DND-41 (cell line): ENCODE data around the gene SNAPIN.

Source experiments
- ATAC-seq: fragments of 200-7000 bp; cut with Tn5 transposase; 3 replicates; pipeline ENCODE4 v1.9.1; 2021; ENCODE audit warnings: low read depth; ENCODE audit not compliant: insufficient read depth
- DNase-seq: peaks from one replicate; pipeline ENCODE4 v3.0.0-alpha.2; 2020
- H2AFZ ChIP-seq: 2 replicates; pipeline ENCODE4 v1.6.0; 2012; ENCODE audit warnings: low read depth, low read length
- H3K27ac ChIP-seq: 2 replicates; pipeline ENCODE4 v1.5.1; 2012; ENCODE audit warnings: low read length, inconsistent platforms
- H3K27me3 ChIP-seq: fragments of 200-600 bp; sonication (generic); 2 replicates; pipeline ENCODE4 v1.6.0; 2012; ENCODE audit warnings: low read length, mild to moderate bottlenecking, inconsistent platforms; ENCODE audit not compliant: insufficient read depth, poor library complexity
- H3K36me3 ChIP-seq: 2 replicates; pipeline ENCODE4 v1.5.1; 2012; ENCODE audit warnings: low read length, inconsistent platforms; ENCODE audit not compliant: insufficient read depth
- H3K4me1 ChIP-seq: 2 replicates; pipeline ENCODE4 v1.5.1; 2012; ENCODE audit warnings: mild to moderate bottlenecking, low read length; ENCODE audit not compliant: insufficient read depth
- H3K4me2 ChIP-seq: 2 replicates; pipeline ENCODE4 v1.6.0; 2012; ENCODE audit warnings: mild to moderate bottlenecking, moderate library complexity, low read length, inconsistent platforms; ENCODE audit not compliant: insufficient read depth
- H3K4me3 ChIP-seq, 2 experiments: fragments of 200-600 bp in 1 of 2; shearing (Covaris generic) in 1 of 2; 2 replicates each; pipeline ENCODE4 v1.5.1; 2012 to 2016; ENCODE audit warnings: inconsistent platforms in 2 of 2, low read length in 2 of 2, mild to moderate bottlenecking in 2 of 2, low read depth in 1 of 2, moderate library complexity in 1 of 2
- H3K79me2 ChIP-seq: 2 replicates; pipeline ENCODE4 v1.6.0; 2012; ENCODE audit warnings: low read length, inconsistent platforms; ENCODE audit not compliant: insufficient read depth
- H3K9ac ChIP-seq: 2 replicates; pipeline ENCODE4 v1.6.0; 2012; ENCODE audit warnings: low read depth, mild to moderate bottlenecking, inconsistent platforms, low read length, moderate library complexity
- H3K9me3 ChIP-seq: 2 replicates; pipeline ENCODE4 v1.5.1; 2012; ENCODE audit warnings: low read length, moderate library complexity, mild to moderate bottlenecking, inconsistent platforms; ENCODE audit not compliant: insufficient read depth, severe bottlenecking
- H4K20me1 ChIP-seq: 2 replicates; pipeline ENCODE4 v1.6.0; 2012; ENCODE audit warnings: low read length; ENCODE audit not compliant: insufficient read depth
- EZH2 ChIP-seq: IDR thresholded peaks from 3 replicates; pipeline ENCODE4 v1.6.1; 2012; ENCODE audit warnings: borderline replicate concordance, low read depth, mild to moderate bottlenecking, moderate library complexity, low read length, inconsistent platforms; ENCODE audit not compliant: severe bottlenecking
- TF ChIP-seq, protein P1 (sequence below): IDR thresholded peaks from 2 replicates; pipeline ENCODE4 v1.5.1; 2012; ENCODE audit warnings: borderline replicate concordance, low read length, moderate library complexity, mild to moderate bottlenecking; ENCODE audit not compliant: poor library complexity, severe bottlenecking; ENCODE audit errors: extremely low read depth

SNAPIN gene

DNA sequence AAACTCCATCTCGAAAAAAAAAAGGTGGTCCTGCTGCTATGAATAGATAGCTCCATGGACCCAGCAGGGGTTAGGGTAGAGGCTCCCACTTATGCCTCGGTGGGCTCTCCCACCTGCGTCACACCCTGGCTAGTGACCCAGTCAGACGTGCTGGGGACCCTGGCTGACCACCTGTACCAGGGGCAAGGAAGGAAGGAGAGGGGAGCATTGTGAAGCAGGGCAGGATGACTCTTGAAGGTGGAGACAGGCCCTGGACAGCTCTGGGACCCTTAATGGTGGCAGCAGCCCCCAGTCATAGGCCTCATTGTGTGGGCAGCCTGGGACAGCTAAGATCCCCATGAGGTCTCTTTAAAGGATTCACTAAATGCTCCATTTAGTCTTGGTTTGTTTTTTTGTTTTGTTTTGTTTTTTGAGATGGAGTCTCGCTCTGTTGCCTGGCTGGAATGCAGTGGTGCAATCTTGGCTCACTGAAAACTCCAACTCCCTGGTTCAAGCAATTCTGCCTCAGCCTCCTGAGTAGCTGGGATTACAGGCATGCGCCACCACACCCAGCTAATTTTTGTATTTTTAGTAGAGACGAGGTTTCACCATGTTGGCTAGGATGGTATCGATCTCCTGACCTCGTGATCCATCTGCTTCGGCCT, 10.4 kb upstream of the SNAPIN start:
- no peaks in the 10 kb centered on the region for H3K4me1 ChIP-seq
- no peak overlapping the region for H3K4me3 ChIP-seq
- no peaks in the 10 kb centered on the region for H3K27me3 ChIP-seq
- H3K36me3 ChIP-seq, result peaks cover 44% of the 10 kb centered on the region
- TF ChIP-seq, protein P1, sequence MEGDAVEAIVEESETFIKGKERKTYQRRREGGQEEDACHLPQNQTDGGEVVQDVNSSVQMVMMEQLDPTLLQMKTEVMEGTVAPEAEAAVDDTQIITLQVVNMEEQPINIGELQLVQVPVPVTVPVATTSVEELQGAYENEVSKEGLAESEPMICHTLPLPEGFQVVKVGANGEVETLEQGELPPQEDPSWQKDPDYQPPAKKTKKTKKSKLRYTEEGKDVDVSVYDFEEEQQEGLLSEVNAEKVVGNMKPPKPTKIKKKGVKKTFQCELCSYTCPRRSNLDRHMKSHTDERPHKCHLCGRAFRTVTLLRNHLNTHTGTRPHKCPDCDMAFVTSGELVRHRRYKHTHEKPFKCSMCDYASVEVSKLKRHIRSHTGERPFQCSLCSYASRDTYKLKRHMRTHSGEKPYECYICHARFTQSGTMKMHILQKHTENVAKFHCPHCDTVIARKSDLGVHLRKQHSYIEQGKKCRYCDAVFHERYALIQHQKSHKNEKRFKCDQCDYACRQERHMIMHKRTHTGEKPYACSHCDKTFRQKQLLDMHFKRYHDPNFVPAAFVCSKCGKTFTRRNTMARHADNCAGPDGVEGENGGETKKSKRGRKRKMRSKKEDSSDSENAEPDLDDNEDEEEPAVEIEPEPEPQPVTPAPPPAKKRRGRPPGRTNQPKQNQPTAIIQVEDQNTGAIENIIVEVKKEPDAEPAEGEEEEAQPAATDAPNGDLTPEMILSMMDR, result no peak
- TF ChIP-seq EZH2, result no peak
- H4K20me1 ChIP-seq, result peaks cover 11% of the 10 kb centered on the region; the same call in 1 of the 2 replicates
- H3K4me2 ChIP-seq, result no peak overlapping the region
- no peak overlapping the region for H3K9ac ChIP-seq
- DNase-seq (no peak), ATAC-seq (peak; percentile 40)
- H2AFZ ChIP-seq, result no peak overlapping the region
- no peaks in the 10 kb centered on the region for H3K9me3 ChIP-seq
- H3K79me2 ChIP-seq, result peaks cover 7% of the 10 kb centered on the region; the same call in 1 of the 2 replicates
- no peak overlapping the region for H3K27ac ChIP-seq

DNA sequence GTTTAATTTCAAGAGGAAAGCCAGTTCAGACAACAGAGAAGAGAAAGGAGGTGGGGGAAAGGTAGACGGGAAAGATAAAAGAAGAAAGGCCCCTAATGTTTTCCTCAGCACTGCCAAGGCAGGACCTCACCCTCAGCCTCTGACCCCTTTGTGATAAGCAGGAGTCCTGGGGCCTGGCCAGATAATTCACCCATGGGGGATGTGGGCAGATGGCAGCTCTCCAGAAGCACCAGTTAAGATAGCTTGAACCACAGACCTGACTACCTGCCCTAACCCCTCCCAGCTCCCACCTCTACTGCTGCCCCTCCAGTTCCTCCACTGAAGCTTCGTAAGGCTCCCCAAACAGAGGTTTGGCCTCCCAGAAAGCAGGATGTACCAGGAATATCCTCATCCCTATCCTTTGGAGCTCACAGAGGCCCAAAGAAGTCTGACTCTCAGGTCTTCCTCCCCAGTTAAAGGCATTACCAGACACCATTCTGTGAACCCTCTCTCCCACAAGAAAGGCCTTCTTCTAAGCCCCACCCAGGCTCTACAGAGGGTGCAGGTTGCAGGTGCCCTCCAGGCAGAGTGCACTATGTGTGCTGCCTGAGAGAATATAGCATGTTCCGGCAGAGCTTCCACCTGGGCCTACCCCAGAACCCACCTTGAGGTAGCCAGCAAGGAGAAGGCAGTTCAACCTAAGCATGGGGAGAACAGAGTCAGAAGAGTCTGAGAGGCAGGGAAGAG, 9.2 kb upstream of the SNAPIN start:
- Histone ChIP-seq H3K27ac (no peak overlapping the region), H3K36me3 (peaks cover 32% of the 10 kb centered on the region), H2AFZ (no peak overlapping the region), H3K4me3 (no peak overlapping the region), H4K20me1 (peaks cover 11% of the 10 kb centered on the region; the same call in 1 of the 2 replicates), H3K9ac (no peak overlapping the region), H3K4me1 (no peaks in the 10 kb centered on the region), H3K4me2 (no peak overlapping the region), H3K27me3 (no peaks in the 10 kb centered on the region), H3K79me2 (no peaks in the 10 kb centered on the region), H3K9me3 (no peaks in the 10 kb centered on the region)
- TF ChIP-seq EZH2, result no peak
- TF ChIP-seq, protein P1, result no peak
- ATAC-seq (peak; percentile 44), DNase-seq (no peak)

DNA sequence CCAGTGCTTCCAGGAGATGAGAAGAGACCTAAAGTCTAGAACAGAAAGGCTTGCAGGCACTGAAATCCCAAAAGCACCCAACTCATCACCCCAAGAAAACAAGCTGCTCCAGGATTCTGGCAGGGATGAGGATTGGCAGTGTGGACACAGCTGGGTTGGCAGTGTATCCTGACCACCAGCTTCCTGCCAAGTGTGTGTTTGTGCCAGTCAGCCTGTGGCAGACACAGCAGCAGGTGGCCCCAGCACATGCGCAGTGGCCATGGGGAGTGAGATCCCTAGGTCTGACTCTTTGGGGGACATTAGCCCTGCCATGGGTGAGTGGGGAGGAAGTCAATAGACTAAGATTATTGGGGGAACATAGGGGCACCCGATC, 8.7 kb upstream of the SNAPIN start:
- TF ChIP-seq, protein P1, result no peak
- TF ChIP-seq EZH2, result no peak
- H3K9me3 ChIP-seq, result no peaks in the 10 kb centered on the region

More for the DNA sequence above, 8.7 kb upstream of the SNAPIN start:
- no peak overlapping the region for H3K27ac ChIP-seq
- no peak overlapping the region for H3K4me3 ChIP-seq
- H3K27me3 ChIP-seq, result no peaks in the 10 kb centered on the region
- no peak overlapping the region for H3K9ac ChIP-seq
- H3K4me2 ChIP-seq, result no peak overlapping the region
- H2AFZ ChIP-seq, result no peak overlapping the region
- H3K4me1 ChIP-seq, result no peaks in the 10 kb centered on the region
- ATAC-seq, result 0 out of 3 replicates have a peak, but pooled peaks have one; percentile 18
- H4K20me1 ChIP-seq, result peaks cover 9% of the 10 kb centered on the region; the same call in 1 of the 2 replicates
- no peaks in the 10 kb centered on the region for H3K79me2 ChIP-seq
- H3K36me3 ChIP-seq, result peaks cover 27% of the 10 kb centered on the region
- DNase-seq, result no peak
